Measurements from ENCODE around the gene KCNIP2.

The KCNIP2 gene

GRCh38 chr10:101851411-101852116 lies 8.0 kb upstream of the KCNIP2 start:
- no peak for DNase-seq (ENCODE audit: low read depth)

- no peak for DNase-seq (ENCODE audit: low read depth)
Observed at GRCh38 chr10:101850749-101851148, 7.1 kb upstream of the KCNIP2 start.

DNA sequence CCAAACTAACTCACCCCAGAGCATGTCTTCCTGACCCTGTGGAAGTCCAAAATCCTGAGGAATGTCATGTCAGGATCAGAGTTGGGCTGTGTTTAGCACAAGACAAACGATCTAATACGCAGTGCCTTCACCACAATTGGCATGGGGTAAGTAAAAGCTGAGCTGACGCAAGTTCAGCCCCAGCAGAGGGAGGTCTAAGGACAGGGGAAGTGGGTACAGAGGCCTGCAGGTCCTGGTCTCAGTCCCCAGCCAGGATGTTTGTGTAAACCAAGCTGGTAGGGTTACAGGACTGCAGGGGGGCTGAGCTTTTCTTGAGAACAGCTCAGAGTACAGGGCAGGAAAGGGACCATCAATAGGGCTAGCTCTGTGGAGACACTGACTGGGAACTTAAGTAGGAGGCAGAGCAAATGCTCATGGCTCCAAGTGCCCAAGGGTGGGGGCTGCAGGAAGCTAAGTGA lies 5.3 kb upstream of the KCNIP2 start:
- DNase-seq (ENCODE audit: low read depth) = no peak

- no peak for DNase-seq (ENCODE audit: low read depth)
Observed at GRCh38 chr10:101848408-101848807, 4.8 kb upstream of the KCNIP2 start.

- no peak for DNase-seq (ENCODE audit: low read depth)
Observed at GRCh38 chr10:101845893-101846292, 2.3 kb upstream of the KCNIP2 start.

DNA sequence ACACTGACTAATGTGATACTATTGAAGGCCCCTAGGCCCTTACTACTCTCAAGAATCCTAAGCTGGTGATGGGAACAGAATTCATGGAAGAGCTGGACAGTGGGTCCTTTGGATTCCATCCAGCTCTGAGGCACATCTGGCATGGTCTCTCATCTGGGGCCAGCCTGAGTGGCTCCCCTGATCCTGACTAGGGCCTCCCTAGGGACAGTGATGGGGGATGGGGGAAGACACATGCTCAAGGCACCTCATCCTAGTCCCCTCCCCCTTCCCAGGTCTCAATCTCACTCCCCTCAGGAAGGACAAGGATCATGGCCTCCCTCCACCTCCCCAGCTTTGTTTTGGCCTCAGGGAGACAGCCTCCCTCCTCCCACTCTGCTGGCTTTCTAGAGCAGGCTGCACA lies 1.8 kb downstream of the KCNIP2 start:
- no peak for DNase-seq (ENCODE audit: low read depth)

- DNase-seq (ENCODE audit: low read depth) = peak; percentile 86
Observed at GRCh38 chr10:101840741-101841453, 2.7 kb downstream of the KCNIP2 start.

- DNase-seq (ENCODE audit: low read depth) = peak; percentile 41
Observed at GRCh38 chr10:101840102-101840684, 3.4 kb downstream of the KCNIP2 start.

GRCh38 chr10:101839416-101840063 lies 4.1 kb downstream of the KCNIP2 start:
- DNase-seq (ENCODE audit: low read depth) = peak; percentile 62

- no peak for DNase-seq (ENCODE audit: low read depth)
Observed at GRCh38 chr10:101839002-101839401, 4.6 kb downstream of the KCNIP2 start.

GRCh38 chr10:101838416-101838970 lies 5.1 kb downstream of the KCNIP2 start:
- no peak for DNase-seq (ENCODE audit: low read depth)

GRCh38 chr10:101837748-101838147 lies 5.9 kb downstream of the KCNIP2 start:
- no peak for DNase-seq (ENCODE audit: low read depth)

DNA sequence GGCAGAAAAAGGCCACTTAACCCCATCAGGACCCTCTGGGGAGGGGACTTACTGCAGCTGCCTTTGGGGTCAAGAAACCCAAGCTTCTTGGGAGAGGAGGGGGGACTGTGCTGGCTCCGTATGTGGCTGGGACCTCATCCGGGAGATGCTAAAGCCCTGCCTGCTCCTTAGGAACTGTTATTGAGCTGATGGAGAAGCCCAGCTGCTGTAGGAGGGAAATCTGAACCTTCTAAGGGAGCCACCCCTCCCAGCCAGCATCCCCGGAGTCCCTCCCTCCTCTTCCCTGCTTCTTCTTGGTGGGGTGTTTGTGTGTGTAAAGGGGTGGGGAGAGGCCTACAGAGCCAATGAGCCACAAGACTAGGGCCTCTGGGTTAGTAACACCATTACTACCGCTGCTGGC lies 8.2 kb downstream of the KCNIP2 start:
- DNase-seq (ENCODE audit: low read depth) = no peak

- no peak for DNase-seq (ENCODE audit: low read depth)
Observed at GRCh38 chr10:101834341-101834740, 9.3 kb downstream of the KCNIP2 start.

DNA sequence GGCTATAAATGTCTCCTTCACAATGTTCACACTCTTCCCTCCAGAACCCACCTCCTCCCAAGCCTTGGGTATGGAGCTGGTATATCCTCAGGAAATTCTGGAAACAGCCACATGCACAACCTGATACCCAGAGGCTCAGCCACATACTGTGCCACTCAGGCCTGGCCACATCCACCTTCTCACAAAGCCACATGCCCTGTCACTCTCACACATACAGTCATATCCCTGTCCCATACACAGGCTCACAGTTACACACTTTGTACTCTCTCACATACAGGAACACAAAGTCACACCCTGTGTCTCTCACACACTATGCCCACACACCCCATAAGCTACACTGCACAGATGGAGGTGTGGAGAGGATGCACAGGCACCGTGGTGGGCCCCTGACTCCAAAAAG lies 10.1 kb downstream of the KCNIP2 start:
- no peak for DNase-seq (ENCODE audit: low read depth)

DNA sequence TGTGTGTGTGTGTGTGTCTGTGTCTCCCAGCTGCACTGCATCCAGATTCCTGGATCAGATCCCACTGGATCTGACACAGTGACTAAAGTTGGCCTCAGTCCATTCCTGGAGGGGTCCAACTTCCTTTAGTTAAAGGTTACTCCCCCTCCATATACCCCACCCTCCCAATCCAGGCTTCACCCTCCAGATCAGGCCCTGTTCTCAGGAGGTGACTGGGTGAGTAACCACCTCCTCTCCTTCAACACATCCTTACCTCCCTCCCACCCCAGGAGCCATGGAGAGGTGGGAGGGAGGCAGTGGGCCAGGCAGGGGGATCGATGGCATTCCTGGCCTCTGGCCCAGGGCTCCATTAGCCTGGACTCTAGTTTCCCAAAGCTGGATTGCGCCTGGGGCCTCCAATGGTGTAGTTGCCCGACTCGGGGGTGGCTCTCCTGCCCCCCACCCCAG lies 11.3 kb downstream of the KCNIP2 start:
- no peak for DNase-seq (ENCODE audit: low read depth)

- no peak for DNase-seq (ENCODE audit: low read depth)
Observed at GRCh38 chr10:101831169-101831811, 12.3 kb downstream of the KCNIP2 start.

DNA sequence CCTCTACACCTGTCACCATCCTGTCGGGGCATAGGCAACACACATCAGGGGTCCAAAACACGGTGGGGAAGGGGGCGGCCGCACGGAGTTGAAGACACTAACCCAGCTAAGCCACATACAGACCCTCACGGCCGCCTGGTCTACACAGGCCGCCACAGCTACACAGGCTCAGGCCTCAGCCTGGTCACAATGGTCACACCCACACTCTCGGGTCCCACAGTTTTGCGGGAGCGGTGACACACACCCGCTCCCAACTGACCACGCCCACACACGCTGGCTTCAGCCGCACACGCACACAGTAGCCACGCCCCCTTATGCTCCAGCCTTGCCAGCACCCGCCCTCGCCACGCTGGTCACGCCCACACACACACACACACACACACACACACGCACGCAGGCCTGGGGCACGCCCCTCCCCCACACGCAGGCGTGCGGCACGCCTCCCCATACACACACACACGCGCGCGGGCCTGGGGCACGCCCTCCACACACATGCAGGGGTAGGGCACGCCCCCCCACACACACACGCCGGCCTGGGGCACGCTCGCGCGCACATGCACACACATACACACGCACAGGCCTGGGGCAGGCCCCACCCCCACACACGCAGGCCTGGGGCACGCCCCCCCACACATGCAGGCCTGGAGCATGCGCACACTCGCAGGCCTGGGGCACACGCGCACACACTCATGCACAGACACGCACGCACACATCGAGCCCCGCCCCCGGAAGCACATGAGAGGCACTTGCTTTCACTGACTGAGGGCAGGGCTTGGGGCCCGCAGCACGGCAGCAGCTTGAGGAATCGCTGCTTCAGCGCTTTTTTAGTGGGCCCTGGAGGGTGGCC lies 13.1 kb downstream of the KCNIP2 start:
- DNase-seq (ENCODE audit: low read depth) = peak; percentile 93

GRCh38 chr10:101829561-101830315 lies 13.9 kb downstream of the KCNIP2 start:
- DNase-seq (ENCODE audit: low read depth) = no peak

Data from ELR (cell line).